MM.1S (cell line): ENCODE data around the gene C3orf18.

ENCODE experiments used
- DNase-seq: peaks from one replicate; pipeline ENCODE4 v3.0.0-alpha.2; 2015
- H2AFZ ChIP-seq: fragments of 300-600 bp; sonication (generic); 2 replicates; pipeline ENCODE4 v1.6.0; 2016; ENCODE audit warnings: antibody characterized with exemption, low read length
- H3F3A ChIP-seq: fragments of 300-600 bp; sonication (generic); 2 replicates; pipeline ENCODE4 v1.6.1; 2016; ENCODE audit warnings: mild to moderate bottlenecking, antibody characterized with exemption, low read length, moderate library complexity, mixed read lengths; ENCODE audit not compliant: insufficient read depth
- H3K27ac ChIP-seq: fragments of 300-600 bp; sonication (generic); 2 replicates; pipeline ENCODE4 v1.5.1; 2016; ENCODE audit warnings: mild to moderate bottlenecking, low read length
- H3K27me3 ChIP-seq: fragments of 300-600 bp; sonication (generic); replicated peaks from 2 replicates; pipeline ENCODE4 v1.6.0; 2016; ENCODE audit warnings: low read length; ENCODE audit not compliant: insufficient read depth
- H3K36me3 ChIP-seq: fragments of 300-600 bp; sonication (generic); replicated peaks from 2 replicates; pipeline ENCODE4 v1.6.1; 2016; ENCODE audit warnings: mild to moderate bottlenecking, low read length, mixed read lengths; ENCODE audit not compliant: insufficient read depth
- H3K4me1 ChIP-seq: fragments of 300-600 bp; sonication (generic); 2 replicates; pipeline ENCODE4 v1.6.1; 2016; ENCODE audit warnings: low read length, mixed read lengths
- H3K4me2 ChIP-seq: fragments of 300-600 bp; sonication (generic); 2 replicates; pipeline ENCODE4 v1.6.0; 2016; ENCODE audit warnings: low read depth, low read length
- H3K4me3 ChIP-seq: fragments of 300-600 bp; sonication (generic); 2 replicates; pipeline ENCODE4 v1.5.1; 2016; ENCODE audit warnings: low read length, mixed read lengths
- H3K79me2 ChIP-seq: fragments of 300-600 bp; sonication (generic); 2 replicates; pipeline ENCODE4 v1.6.1; 2016; ENCODE audit warnings: mixed run types, low read length, mixed read lengths
- H3K9ac ChIP-seq: fragments of 300-600 bp; sonication (generic); 2 replicates; pipeline ENCODE4 v1.6.1; 2016; ENCODE audit warnings: low read length, mixed read lengths
- H3K9me2 ChIP-seq: fragments of 300-600 bp; sonication (generic); replicated peaks from 2 replicates; pipeline ENCODE4 v1.6.1; 2016; ENCODE audit warnings: mild to moderate bottlenecking, low read length, mixed read lengths; ENCODE audit not compliant: insufficient read depth
- H3K9me3 ChIP-seq: fragments of 300-600 bp; sonication (generic); replicated peaks from 2 replicates; pipeline ENCODE4 v1.6.1; 2016; ENCODE audit warnings: mild to moderate bottlenecking, low read length, mixed read lengths; ENCODE audit not compliant: insufficient read depth
- H4K20me1 ChIP-seq: fragments of 300-600 bp; sonication (generic); 2 replicates; pipeline ENCODE4 v1.6.1; 2016; ENCODE audit warnings: mild to moderate bottlenecking, low read length, moderate library complexity, mixed read lengths; ENCODE audit not compliant: insufficient read depth
- EZH2 ChIP-seq: fragments of 300-600 bp; sonication (generic); optimal IDR thresholded peaks from 2 replicates; pipeline ENCODE3; 2017; ENCODE audit warnings: low read depth, mild to moderate bottlenecking, antibody characterized with exemption, low read length, mixed read lengths
- EZH2phosphoT487 ChIP-seq: fragments of 300-600 bp; sonication (generic); IDR thresholded peaks from 2 replicates; pipeline ENCODE4 v1.6.1; 2018; ENCODE audit warnings: antibody characterized with exemption, low read length
- TF ChIP-seq, protein P1 (sequence below): fragments of 300-600 bp; sonication (generic); IDR thresholded peaks from 2 replicates; pipeline ENCODE4 v1.5.1; 2016; ENCODE audit warnings: antibody characterized with exemption, low read length, mixed read lengths

C3orf18 gene

DNA sequence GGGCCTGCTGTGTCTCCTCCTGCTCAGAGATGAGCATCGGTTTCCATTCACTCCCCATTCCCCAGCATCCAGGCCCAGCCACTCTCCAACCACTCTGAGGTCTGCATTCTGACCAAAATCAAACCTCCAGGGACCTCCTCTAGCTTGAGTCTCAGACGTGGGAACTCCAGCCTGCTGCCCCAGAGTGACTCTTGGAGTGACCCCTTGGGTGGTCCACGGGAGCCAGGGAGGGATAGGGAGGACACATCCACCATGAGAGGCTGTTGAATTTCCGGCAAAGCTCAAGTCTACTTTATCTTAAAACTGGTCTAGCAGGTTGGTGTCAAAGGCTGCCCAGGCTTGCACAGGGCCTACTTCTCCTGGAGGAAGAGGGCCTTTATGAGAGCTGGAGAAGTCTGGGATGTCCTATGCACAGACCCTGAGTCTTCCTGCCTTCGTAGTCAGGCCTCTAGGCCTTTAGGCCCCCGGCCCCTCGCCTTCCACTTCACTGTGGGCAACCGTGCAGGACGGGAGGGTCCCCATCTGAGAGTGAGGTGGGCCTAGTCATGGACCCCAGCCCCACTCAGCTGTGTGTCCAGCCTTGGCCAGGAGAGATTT, 35.1 kb upstream of the C3orf18 start:
- no peak for TF ChIP-seq EZH2phosphoT487
- TF ChIP-seq EZH2: no peak
- TF ChIP-seq, protein P1, sequence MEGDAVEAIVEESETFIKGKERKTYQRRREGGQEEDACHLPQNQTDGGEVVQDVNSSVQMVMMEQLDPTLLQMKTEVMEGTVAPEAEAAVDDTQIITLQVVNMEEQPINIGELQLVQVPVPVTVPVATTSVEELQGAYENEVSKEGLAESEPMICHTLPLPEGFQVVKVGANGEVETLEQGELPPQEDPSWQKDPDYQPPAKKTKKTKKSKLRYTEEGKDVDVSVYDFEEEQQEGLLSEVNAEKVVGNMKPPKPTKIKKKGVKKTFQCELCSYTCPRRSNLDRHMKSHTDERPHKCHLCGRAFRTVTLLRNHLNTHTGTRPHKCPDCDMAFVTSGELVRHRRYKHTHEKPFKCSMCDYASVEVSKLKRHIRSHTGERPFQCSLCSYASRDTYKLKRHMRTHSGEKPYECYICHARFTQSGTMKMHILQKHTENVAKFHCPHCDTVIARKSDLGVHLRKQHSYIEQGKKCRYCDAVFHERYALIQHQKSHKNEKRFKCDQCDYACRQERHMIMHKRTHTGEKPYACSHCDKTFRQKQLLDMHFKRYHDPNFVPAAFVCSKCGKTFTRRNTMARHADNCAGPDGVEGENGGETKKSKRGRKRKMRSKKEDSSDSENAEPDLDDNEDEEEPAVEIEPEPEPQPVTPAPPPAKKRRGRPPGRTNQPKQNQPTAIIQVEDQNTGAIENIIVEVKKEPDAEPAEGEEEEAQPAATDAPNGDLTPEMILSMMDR: no peak
- Histone ChIP-seq H3K9me2 (no peaks in the 10 kb centered on the region), H3K36me3 (no peaks in the 10 kb centered on the region), H3K4me1 (peaks cover 11% of the 10 kb centered on the region), H2AFZ (no peak overlapping the region), H3K27ac (no peak overlapping the region), H4K20me1 (no peaks in the 10 kb centered on the region), H3K4me2 (no peak overlapping the region), H3K79me2 (no peaks in the 10 kb centered on the region), H3K27me3 (no peaks in the 10 kb centered on the region), H3K9me3 (no peaks in the 10 kb centered on the region), H3F3A (no peaks in the 10 kb centered on the region), H3K9ac (no peak overlapping the region), H3K4me3 (no peak overlapping the region)
- DNase-seq: no peak

DNA sequence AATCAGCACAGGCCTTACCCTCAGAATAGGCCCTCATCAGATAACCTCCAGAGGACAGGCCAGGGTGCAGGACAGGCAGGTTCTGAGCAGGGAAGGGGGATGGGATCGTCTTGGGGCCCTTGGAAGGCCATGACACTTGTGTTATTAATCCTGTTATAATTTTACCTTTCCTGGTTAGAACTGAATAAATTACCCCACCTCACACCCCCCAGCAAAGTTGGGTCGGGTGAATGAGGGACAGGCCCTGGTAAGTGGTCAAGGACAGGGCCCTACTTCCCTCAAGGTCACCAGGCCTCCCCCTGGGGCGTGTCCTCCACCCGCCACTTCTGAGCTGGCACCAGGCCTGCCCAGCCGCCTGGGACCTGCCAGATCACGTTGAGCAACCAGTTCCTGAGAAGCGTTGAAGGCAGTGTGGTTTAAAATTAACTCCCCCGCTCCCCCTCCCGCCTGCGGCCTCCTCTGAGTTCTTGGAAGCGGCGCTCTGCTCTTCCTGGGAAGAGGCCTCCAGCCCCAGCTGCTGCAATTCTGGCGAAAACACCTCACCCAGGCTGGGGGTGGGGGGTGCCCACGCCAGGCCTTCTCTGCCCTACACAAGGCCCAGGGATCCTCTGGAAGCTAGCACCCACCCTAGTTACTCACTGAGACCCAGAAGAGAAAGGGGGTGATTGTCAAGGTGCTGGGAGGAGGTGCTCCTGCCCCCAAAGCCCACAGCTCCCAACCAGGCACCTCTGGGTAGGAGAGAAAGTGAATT, 33.5 kb upstream of the C3orf18 start:
- DNase-seq: no peak
- Histone ChIP-seq H3K9me3 (no peaks in the 10 kb centered on the region), H3K79me2 (no peaks in the 10 kb centered on the region), H3K4me1 (peaks cover 11% of the 10 kb centered on the region), H3K9ac (no peak overlapping the region), H3K27me3 (no peaks in the 10 kb centered on the region), H3F3A (no peaks in the 10 kb centered on the region), H2AFZ (no peak overlapping the region), H3K9me2 (no peaks in the 10 kb centered on the region), H3K4me2 (no peak overlapping the region), H3K36me3 (no peaks in the 10 kb centered on the region), H3K4me3 (no peak overlapping the region), H3K27ac (no peak overlapping the region), H4K20me1 (no peaks in the 10 kb centered on the region)
- no peak for TF ChIP-seq EZH2phosphoT487
- TF ChIP-seq EZH2: no peak
- TF ChIP-seq, protein P1: no peak

DNA sequence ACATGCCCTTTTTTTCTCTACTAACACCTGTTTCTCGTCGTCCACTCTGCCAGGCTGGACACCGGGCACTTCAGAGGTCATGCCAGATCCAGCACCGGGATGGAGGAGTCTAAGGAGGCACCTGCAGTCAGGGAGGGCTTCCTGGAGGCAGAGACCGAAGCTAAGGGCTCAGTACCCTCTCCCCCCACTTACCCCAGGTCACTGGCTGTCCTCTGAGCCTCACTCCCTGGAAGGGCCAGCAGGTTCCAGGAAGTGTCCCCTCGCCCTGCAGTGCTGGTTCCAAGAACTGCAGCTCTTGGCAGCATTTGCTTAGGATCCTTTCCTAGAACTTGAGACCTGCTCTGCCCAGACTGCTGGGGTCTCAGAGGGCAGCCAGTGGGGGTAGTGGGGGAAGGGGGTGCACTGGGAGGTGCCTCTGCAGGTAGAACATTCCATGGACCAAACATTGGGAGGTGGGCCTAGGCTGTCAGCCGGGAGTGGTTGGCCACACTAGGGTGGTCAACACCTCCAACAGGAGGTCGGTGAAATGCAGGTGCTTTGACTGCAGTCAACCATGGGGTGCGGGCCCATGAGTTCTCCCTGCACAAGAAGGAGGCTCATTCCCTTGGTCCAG, 32.7 kb upstream of the C3orf18 start:
- H3K27ac ChIP-seq: no peak overlapping the region
- H4K20me1 ChIP-seq: no peaks in the 10 kb centered on the region
- no peak overlapping the region for H3K9ac ChIP-seq
- no peaks in the 10 kb centered on the region for H3K9me3 ChIP-seq
- H3K4me1 ChIP-seq: peaks cover 7% of the 10 kb centered on the region
- H3F3A ChIP-seq: no peaks in the 10 kb centered on the region
- no peak overlapping the region for H2AFZ ChIP-seq
- no peaks in the 10 kb centered on the region for H3K79me2 ChIP-seq
- TF ChIP-seq EZH2: no peak
- TF ChIP-seq, protein P1: no peak
- no peak for TF ChIP-seq EZH2phosphoT487
- no peaks in the 10 kb centered on the region for H3K9me2 ChIP-seq
- no peaks in the 10 kb centered on the region for H3K36me3 ChIP-seq
- H3K4me2 ChIP-seq: no peak overlapping the region
- DNase-seq: no peak
- no peak overlapping the region for H3K4me3 ChIP-seq
- H3K27me3 ChIP-seq: no peaks in the 10 kb centered on the region
